GM08714 (cell line): ENCODE measurements around the gene SNAP23.

ENCODE experiments used
- H3K4me3 ChIP-seq: fragments of 200-500 bp; sonication (Bioruptor generic); 2 replicates; pipeline ENCODE4 v1.5.1; 2014; ENCODE audit warnings: mild to moderate bottlenecking, low read length, inconsistent platforms
- ZNF274 ChIP-seq: IDR thresholded peaks from 2 replicates; pipeline ENCODE4 v1.6.1; 2012; ENCODE audit warnings: mild to moderate bottlenecking, low read depth, low read length

SNAP23 gene

DNA sequence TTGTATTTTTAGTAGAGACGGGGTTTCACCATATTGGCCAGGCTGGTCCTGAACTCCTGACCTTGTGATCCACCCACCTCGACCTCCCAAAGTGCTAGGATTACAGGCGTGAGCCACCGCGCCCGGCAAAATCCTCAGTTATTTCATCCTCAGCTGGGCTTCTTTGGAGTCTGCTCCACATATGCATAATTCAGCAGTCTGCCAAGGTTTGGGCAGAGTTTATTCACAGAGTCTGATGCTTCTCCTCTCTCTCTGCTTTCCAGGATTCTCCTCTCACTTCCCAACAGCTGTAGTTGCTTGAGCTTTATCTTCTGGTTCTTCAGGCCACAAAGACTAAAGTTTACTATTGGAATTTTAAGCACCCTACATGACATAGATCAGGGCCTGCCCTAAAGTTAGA, 12.7 kb upstream of the SNAP23 start:
- TF ChIP-seq ZNF274: no peak
- no peak overlapping the region for H3K4me3 ChIP-seq

DNA sequence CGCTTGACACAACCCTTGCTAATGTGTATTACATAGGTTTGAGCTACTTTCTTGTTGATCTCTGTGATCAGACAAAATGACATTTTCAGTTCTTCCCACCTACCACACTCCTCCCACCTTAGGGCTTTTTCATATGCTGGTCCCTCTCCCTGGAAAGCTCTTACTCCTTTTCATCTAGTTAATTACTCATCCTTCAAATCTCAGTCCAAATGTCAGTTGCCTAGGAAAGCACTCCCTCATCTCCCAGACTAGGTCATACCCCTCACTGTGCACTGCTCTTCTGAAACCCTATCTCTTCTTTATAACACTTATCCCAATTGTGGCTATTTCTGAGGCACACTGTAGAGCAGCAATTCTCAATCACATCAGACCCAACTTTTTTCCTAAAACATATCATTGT, 11.8 kb upstream of the SNAP23 start:
- no peak for TF ChIP-seq ZNF274
- H3K4me3 ChIP-seq: no peak overlapping the region

DNA sequence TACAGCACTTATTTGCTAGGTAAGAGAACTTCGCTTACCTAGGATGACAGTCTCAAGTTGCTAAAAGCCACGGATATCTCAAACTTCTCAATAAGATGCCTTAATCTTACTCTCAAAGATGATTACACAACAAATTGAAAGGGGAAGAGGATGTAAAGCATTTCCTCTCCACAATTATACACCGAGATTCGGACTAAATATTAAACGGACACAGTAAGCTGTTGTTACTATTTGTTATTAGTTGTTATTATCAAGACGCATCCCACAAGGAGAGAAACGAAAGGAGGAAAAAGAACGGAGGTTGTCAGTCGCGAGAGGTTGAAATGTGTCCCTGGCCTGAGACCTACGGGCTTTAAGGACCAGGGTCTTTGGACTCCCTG, 5.2 kb upstream of the SNAP23 start:
- TF ChIP-seq ZNF274: no peak
- peak overlapping the region; percentile 73 for H3K4me3 ChIP-seq

DNA sequence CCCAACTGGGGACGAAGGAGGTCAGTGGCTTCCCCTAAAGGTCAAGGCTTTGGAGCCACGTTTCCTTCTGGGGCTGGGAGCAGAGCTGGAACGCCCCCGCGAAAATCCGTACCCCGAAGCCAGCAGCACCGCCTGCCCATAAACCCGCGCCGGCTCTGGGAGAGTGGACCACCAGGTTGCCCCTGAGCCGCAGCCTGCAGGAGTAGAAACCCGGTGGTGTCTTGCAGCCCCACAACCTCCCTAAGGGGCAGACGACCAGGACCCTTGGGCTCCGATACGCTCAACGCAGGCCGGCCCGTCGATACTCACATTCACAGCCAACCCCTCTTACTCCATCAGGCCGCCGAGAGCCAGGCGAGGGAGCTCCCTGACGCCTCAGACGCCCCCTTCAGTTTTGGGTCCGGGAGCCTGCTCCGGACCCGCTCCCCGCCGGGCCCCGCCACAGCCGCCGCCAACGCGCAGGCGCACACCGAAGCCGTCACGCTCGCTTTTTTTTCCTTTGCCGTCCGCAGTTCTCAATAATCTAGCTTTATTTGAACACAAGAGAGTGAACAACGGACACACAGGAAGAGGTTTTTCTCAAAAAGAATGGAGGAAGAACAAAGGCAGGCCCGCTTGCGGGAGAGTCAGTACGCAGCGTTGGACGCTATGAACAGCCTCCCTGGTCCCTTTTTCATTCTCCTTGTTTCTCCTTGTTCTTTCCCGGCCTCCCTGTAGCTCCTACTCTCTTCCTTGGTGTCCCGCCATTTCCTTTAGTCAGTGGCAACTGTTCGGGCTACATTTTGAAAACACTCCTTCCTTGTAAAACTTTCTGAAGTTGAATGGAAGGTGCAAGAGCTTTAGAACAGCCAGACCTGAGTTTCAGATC, 4.5 kb upstream of the SNAP23 start, which contains the start of gene ZNF106:
ZNF106 (minus strand) TSS at position 471 of the 868 bp plus-strand sequence. CDS start 18,852 bp downstream, outside the sequence.
- H3K4me3 ChIP-seq: peak within 1 kb of the TSS; percentile 73
- no peak for TF ChIP-seq ZNF274

DNA sequence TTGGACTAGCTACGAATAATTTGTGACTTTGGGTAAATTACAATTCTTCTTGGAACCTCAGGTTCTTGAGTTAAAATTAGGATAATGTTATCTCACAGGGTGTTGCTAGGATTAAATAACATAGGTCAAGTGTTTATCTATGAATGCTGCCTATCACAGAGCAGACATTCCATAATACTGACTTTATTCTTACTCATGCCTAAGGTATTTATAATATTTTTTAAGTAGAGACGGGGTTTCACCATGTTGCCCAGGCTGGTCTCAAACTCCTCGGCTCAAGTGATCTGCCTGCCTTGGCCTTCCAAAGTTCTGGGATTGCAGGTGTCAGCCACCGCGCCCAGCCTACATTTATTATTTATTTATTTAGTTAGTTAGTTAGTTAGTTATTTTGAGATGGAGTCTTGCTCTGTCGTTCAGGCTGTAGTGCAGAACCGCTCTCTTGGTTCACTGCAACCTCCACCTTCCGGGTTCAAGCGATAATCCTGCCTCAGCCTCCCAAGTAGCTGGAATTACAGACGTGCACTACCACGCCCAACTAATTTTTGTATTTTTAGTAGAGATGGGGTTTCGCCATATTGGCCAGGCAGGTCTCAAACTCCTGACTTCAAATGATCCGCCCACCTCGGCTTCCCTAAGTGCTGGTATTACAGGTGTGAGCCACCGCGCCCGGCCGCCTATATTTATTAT, 3.8 kb upstream of the SNAP23 start:
- H3K4me3 ChIP-seq: peak overlapping the region; percentile 73
- no peak for TF ChIP-seq ZNF274

DNA sequence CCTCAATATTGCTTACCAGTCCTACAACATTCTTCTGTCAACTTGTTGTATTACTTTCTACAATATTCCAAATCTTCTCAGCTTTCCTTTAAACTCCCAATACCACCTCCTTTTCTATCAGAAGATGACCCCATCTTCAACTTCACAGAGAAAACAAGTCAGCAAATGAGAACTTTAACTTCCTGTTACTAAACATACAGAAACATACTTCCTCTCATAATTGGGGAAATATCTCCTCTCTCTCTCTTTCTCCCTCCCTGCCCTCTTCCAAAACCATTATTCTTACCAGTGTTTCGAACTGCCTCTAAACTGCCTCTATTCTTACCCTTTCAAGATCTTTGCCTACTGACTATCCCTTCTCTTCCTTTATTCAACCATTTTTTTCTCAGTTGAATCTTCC, 1.8 kb upstream of the SNAP23 start:
- H3K4me3 ChIP-seq: no peak overlapping the region
- TF ChIP-seq ZNF274: no peak

DNA sequence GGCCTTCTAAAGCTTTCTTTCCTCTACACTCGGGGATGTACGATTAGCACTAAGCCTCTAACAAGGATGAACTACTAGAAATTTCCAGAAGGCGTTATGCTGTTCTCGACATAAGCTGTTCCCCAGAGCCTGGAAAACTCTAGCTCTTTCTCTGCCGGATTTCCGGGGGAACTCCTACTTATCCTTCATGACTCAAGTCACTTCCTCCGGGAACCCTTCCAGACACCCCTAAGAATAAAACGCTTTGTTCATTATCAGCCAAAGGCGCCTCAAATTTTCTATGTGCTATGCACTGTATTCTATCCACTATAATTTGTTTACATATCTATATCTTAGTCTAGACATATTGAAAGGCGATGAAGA, 455 bp upstream of the SNAP23 start:
- TF ChIP-seq ZNF274: no peak
- H3K4me3 ChIP-seq: peak overlapping the region; percentile 77

DNA sequence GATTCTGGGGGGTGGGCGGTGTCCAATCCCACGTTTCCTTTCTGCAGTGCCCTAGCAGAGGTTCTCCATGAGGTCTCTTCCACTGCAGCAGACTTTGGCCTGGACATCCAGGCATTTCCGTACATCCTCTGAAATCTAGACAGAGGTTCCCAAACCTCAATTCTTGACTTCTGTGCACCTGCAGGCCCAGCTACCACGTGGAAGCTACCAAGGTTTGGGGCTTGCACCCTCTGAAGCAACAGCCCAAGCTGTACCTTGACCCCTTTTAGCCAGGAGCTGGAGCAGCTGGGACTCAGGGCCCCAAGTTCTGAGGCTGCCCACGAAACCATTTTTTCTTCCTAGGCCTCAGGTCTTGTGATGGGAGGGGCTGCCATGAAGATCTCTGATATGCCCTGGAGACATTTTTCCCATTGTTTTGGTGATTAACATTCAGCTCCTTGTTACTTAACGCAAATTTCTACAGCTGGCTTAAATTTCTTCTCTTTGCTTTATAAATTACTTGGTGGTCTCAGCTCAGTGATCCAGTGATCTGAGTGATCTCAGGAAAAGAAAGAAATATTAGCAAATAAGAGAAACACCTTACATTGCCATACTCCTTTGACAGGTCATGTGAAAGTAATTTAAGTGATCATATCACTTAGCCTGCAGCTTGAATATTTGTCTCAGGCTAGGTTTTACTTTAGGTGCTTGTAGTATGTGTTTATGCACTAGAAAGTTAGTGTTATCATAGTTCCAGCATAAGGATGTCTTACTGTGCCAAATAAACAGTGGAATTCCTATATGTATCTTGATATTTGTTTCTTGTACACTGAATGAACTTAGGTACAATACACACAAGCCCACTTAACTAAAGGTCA, 3.0 kb downstream of the SNAP23 start:
- H3K4me3 ChIP-seq: no peak overlapping the region
- TF ChIP-seq ZNF274: no peak

DNA sequence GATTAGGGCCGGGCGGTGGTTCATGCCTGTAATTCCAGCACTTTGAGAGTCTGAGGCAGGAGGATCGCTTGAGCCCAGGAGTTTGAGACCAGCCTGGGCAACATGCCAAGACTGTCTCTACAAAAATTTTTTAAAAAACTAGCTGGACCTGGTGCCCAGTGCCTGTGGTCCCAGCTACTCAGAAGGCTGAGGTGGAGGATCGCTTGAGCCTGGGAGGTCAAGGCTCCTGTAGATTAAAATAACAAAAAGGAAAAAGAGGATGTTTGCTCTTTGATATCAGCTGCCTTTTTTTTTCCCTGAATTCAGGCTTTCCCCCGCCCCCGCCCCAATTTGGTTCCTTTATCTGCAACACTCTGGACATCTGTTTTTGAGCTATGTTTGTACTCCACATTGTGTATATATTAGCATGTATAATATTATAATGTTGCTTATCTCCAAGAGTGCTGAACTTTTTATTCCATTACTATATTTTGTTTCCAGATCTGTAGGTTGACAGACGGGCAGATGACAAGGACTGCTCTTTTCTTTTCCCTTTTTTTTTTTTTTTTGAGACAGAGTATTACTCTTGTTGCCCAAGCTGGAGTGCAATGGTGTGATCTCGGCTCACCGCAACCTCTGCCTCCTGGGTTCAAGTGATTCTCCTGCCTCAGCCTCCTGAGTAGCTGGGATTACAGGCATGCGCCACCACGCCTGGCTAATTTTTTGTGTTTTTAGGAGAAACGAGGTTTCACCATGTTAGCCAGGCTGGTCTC, 4.6 kb downstream of the SNAP23 start:
- no peak overlapping the region for H3K4me3 ChIP-seq
- TF ChIP-seq ZNF274: no peak

DNA sequence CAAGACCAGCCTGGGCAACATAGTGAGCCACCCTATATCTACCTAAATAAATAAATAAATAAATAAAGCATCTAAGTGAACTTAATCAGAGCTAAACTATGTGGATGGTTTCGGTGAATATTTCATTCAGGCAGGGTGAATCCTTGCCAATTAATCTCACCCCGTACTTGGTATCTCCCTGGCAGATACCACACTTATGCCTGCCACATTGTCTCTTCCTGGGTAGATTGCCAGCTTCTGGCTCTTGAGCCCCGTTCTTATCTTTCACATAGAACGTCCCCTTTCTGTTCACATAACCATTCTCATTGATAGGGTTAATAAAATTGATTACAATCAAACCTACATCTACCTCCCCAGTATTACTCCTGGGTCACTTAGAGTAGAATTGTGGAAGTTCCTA, 7.0 kb downstream of the SNAP23 start:
- no peak overlapping the region for H3K4me3 ChIP-seq
- TF ChIP-seq ZNF274: no peak

DNA sequence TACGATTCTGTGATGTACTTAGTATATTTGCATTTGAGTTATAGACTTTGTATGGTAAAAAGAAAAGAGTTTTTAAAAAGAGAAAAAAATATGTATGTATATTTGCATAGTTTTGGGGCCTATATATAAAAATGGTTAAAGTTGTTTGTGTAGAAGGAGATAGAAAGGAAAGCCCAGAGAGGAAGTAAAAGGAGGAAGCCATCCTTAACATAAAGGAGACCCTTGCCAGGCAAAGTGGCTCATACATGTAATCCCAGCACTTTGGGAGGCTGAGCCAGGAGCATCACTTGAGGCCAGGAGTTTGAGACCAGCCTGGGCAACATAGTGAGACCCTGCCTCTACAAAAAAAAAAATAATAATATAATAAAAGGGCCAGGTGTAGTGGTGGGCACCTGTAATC, 8.4 kb downstream of the SNAP23 start:
- H3K4me3 ChIP-seq: no peak overlapping the region
- no peak for TF ChIP-seq ZNF274

DNA sequence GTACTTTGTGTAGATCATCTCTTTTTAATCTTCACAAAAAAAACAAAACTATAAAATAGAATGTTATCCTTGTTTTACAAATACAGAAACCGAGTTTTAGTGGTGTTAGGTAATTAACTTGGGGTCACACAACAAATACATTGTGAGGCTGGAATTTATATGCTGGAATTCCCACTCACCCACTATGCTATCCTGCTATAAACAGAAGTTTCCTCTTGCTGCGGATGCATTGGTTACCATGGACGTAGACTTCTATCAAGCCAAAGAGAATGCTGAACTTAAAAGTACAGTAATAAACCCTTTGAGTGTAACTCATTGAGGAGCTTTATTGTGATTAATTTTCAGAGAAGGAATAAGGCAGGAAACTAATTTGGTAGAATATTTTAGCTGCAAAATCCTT, 9.2 kb downstream of the SNAP23 start:
- no peak overlapping the region for H3K4me3 ChIP-seq
- TF ChIP-seq ZNF274: no peak

DNA sequence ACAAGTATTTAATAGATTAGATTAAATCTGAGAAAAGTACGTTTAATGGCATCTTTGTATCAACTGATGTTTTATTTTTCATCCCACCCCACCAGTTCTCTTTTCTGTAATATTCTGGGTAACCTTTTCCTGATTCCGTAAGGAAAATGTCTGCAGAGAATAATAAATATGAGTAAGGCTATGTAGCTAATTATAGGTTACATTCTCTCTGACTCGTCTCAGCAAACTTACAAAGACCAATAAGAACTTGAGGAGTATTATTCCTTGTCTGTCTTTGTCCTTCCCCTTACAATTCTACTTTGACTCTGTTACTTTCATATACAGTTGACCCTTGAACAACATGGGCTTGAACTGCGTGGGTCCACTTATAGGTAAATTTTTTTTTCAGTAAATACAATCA, 12.1 kb downstream of the SNAP23 start:
- H3K4me3 ChIP-seq: no peak overlapping the region

DNA sequence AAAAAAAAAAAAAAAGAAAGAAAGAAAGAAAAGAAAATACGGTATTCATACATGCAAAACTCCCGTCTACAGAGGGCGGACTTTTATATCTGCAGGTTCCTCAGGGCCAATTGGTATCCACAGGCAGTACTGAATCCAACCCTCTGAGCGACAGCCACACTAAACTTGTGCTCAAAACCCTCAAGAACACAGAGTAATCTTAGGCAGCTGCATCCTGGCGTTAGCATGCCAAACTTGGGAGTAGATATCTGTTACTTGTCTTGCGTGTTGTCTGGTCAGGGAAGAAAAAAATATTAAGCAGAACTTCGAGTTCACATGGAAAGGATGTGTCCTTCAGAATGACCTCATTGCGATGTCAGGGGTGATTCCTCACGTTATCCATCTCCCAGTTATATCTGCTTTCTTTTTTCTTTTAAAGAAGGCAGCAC, 12.8 kb downstream of the SNAP23 start:
- no peak for TF ChIP-seq ZNF274
- H3K4me3 ChIP-seq: no peak overlapping the region

More for the DNA sequence above, 12.1 kb downstream of the SNAP23 start:
- TF ChIP-seq ZNF274: no peak
